ENCODE results near the gene MAML3.
A peak's percentile ranks its signal among the peaks of the same experiment; 100 is the strongest.
"Not testable (repeated sequence)": the region's sequence is repeated elsewhere in the genome, so short reads cannot be mapped to it uniquely, and the experiment has no call there.

Gene MAML3

GRCh38 chr4:139969635-139970266, 184.2 kb downstream of the MAML3 start:
- no peak for DNase-seq (ENCODE audit: low read depth in 2 of 2, low spot score in 1 of 2)

DNA sequence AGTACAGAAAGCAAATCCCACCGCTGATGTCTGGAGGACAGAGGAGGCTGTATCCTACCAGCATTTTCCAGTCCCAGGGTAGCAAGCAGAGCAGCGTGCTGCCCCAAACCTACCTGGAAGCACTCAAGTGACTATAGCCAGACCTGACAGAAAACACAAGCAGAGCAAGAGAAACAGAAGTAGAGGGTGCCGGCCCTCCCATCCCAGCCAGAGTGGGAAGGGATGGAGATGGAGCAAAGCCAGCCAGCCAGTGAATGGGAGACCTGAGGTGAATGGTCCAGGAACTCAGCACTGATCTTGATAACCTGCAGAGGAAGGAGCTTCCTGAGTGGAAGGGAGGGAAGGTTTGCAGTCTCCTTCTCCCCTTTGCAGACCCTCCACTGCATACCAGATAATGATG, 185.2 kb downstream of the MAML3 start:
- no peak for DNase-seq (ENCODE audit: low read depth in 2 of 2, low spot score in 1 of 2)

DNA sequence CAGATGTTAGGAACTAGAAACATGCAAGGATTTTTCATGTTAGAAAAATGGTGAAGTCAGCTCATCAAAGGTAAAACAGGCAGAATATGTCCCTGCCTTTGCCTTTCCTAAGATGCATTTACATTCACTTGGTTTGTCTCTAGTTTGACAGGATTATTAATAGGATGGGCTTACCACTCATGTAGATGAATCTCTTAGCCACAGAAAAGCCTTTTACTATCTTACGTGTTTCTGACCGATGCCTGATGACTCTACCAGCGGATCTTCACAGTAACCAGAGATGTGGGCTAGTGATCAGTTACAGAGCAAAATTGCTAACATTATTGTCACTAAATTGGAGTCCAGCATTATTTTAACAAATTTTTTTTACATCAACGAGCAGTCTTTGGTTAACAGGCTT, 187.6 kb downstream of the MAML3 start:
- DNase-seq (ENCODE audit: low read depth in 2 of 2, low spot score in 1 of 2) = no peak

GRCh38 chr4:139965789-139966188, 188.2 kb downstream of the MAML3 start:
- no peak for DNase-seq (ENCODE audit: low read depth in 2 of 2, low spot score in 1 of 2)

- DNase-seq (ENCODE audit: low read depth in 2 of 2, low spot score in 1 of 2) = no peak
Observed at GRCh38 chr4:139963708-139964107, 190.3 kb downstream of the MAML3 start.

GRCh38 chr4:139962130-139962684, 191.8 kb downstream of the MAML3 start:
- no peak for DNase-seq (ENCODE audit: low read depth in 2 of 2, low spot score in 1 of 2)

DNA sequence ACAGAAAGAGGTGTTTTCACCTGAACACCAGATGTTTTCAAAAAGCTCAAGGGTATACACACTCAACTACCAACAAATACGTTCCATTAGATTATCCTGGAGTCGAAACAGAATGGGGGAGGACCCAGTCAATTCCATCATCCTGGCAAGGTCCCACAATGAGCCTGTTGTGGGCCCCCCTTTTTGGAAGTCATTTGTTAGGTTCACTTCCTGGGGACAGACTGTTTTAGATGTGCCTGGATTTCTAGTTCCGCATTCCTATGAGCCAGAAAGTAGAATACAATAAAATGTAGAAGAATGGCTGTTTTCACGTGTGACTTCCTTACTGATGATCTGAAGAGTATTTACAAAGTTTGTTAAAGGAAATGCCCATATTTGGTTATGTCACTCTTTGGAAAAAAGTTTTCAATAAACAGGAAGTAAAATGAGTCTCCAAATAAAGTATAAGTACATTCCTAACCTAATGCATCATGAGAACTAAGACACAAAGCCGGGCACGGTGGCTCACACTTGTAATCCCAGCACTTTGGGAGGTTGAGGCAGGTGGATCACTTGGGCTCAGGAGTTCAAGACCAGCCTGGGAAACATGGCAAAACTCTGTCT, 192.5 kb downstream of the MAML3 start:
- DNase-seq (ENCODE audit: low read depth in 2 of 2, low spot score in 1 of 2) = no peak

GRCh38 chr4:139959396-139959795, 194.6 kb downstream of the MAML3 start:
- no peak for DNase-seq (ENCODE audit: low read depth in 2 of 2, low spot score in 1 of 2)

GRCh38 chr4:139958739-139959098, 195.3 kb downstream of the MAML3 start:
- DNase-seq (ENCODE audit: low read depth in 2 of 2, low spot score in 1 of 2) = no peak

DNA sequence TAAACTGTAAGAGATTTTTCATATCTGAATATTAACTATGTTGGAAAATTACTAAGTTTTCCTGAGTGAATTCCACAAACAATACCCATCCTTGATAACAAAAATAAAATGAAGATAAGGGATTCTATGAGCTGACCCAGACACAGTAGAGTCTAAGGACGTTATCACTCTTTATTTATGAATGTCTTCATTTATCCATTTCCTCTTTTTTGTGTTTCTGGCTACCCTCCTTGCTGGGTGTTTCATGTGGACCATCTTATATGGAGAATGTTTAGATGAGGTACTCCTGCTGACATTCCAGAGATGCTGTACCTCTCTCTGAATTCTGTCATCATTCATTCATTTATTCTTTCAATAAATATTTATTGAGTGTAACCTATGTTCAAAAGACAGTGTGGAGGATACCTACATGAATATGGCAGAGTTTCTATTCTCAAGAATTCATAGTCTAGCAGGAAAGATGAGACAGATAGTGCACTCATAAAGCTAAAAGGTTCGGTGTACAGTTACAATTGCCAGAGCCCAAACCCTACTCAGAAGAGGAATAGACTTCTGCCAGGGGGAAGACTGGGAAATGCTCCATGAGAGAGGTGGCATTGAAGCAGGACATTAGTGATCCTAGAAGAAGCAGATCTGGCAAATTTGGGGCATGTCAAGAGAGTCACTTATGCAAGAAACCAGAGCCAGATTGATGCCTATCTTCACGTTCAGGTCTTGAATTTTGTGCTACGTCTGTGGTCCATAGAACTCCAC, 195.8 kb downstream of the MAML3 start:
- DNase-seq (ENCODE audit: low read depth in 2 of 2, low spot score in 1 of 2) = no peak

DNA sequence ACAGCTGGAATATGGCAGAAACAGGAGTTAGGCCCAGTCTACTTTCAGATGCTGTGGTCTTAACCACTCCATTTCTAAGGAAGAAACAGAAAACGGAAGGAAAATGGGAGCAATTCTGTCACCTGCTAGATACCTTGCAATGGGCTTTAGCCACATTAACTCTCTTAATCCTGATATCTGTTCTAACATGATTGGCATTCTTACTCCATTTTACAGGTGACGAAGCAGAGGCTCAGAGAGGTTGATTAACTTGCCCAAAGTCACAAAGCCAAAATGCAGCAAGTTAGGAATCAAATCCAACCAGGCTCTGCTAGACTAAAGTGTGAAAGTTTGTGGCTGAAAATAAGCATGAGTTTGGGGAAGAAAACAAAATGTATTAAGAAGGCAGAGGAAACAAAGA, 196.9 kb downstream of the MAML3 start:
- DNase-seq (ENCODE audit: low read depth in 2 of 2, low spot score in 1 of 2) = no peak

- DNase-seq (ENCODE audit: low read depth in 2 of 2, low spot score in 1 of 2) = no peak
Observed at GRCh38 chr4:139956507-139957017, 197.4 kb downstream of the MAML3 start.

- no peak for DNase-seq (ENCODE audit: low read depth in 2 of 2, low spot score in 1 of 2)
Observed at GRCh38 chr4:139955600-139955999, 198.4 kb downstream of the MAML3 start.

GRCh38 chr4:139954512-139954911, 199.5 kb downstream of the MAML3 start:
- no peak for DNase-seq (ENCODE audit: low read depth in 2 of 2, low spot score in 1 of 2)

DNA sequence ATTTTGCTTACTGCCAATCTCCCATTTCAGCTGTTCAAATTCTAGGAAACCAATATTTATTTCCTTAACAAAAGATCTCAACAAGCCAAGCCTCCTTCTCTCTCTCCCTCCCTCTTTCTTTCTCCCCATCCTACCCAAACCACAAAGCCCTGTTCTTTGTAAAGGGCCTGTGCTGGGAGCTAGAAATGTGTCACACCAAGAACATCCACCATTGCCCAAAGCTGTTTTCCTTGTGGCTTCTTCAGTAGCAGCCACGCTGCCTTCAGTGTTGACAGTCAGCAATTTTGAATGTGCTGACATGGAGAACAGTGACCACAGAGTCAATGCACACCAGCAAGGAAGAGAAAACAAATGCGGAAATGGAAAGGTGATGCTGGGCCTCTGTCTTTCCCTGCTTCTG, 203.0 kb downstream of the MAML3 start:
- DNase-seq (ENCODE audit: low read depth in 2 of 2, low spot score in 1 of 2) = no peak

DNA sequence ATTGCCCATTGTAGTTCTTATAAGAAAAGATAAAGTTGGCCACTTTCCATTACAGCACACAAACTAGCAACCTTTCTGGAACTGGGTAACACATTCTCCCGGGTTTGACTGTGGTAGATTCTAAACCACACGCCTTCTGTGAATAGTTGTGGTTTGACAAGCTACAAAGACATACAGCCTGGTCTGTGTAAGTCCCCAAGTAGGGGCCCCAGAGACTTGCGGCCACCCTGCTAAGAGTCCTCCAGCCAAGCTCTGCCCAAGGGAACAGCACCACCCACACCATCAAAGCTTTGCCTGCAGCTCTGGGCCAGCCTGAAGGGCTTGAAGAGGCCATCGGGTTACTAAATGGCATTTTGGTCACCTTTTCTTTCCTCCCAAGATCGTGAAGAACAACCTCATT, 203.4 kb downstream of the MAML3 start:
- peak in 1 of 2 donors; percentile 4 for DNase-seq (ENCODE audit: low read depth in 2 of 2, low spot score in 1 of 2)

DNA sequence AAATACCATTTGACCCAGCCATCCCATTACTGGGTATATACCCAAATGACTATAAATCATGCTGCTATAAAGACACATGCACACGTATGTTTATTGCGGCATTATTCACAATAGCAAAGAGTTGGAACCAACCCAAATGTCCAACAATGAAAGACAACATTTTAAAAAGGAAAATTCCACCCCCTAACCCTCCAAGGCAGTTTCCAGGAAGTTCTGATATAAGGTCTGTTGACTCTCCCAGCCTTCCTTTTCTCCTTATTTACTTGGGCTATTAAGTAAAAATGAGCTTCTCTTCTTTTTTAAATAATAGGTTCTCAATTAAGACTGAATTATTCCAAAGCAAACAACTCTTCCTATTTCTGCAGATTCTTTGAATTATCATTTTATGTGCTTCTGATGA, 209.1 kb downstream of the MAML3 start:
- not testable (repeated sequence) for DNase-seq (ENCODE audit: low read depth in 2 of 2, low spot score in 1 of 2)

GRCh38 chr4:139943277-139943676, 210.7 kb downstream of the MAML3 start:
- no peak for DNase-seq (ENCODE audit: low read depth in 2 of 2, low spot score in 1 of 2)

GRCh38 chr4:139942241-139942640, 211.7 kb downstream of the MAML3 start:
- no peak for DNase-seq (ENCODE audit: low read depth in 2 of 2, low spot score in 1 of 2)

- DNase-seq (ENCODE audit: low read depth in 2 of 2, low spot score in 1 of 2) = no peak
Observed at GRCh38 chr4:139940600-139940999, 213.4 kb downstream of the MAML3 start.

- no peak for DNase-seq (ENCODE audit: low read depth in 2 of 2, low spot score in 1 of 2)
Observed at GRCh38 chr4:139938414-139938813, 215.6 kb downstream of the MAML3 start.

- DNase-seq (ENCODE audit: low read depth in 2 of 2, low spot score in 1 of 2) = no peak
Observed at GRCh38 chr4:139935911-139936310, 218.1 kb downstream of the MAML3 start.
